NCI-H510A (cell line): Measurements from ENCODE around the gene CROCC2.

Experiments used
- DNase-seq: peaks from one replicate; lab custom pipeline; 2025; lab: John Stamatoyannopoulos, UW

The CROCC2 gene

GRCh38 chr2:240988146-240988545 lies 82.0 kb downstream of the CROCC2 start:
- DNase-seq = no peak

- DNase-seq = no peak
These were observed 82.6 kb downstream of the CROCC2 start for GRCh38 chr2:240988571-240989271.

- no peak for DNase-seq
These were observed 83.5 kb downstream of the CROCC2 start for GRCh38 chr2:240989451-240990265.

- no peak for DNase-seq
These were observed 84.1 kb downstream of the CROCC2 start for GRCh38 chr2:240990266-240990529.

GRCh38 chr2:240990726-240991377 lies 84.7 kb downstream of the CROCC2 start:
- DNase-seq = no peak

- DNase-seq = peak; percentile 55
These were observed 85.5 kb downstream of the CROCC2 start for GRCh38 chr2:240991378-240992263.

GRCh38 chr2:240992572-240993291 lies 86.6 kb downstream of the CROCC2 start:
- no peak for DNase-seq

GRCh38 chr2:240993446-240994170 lies 87.5 kb downstream of the CROCC2 start:
- no peak for DNase-seq

- no peak for DNase-seq
These were observed 88.2 kb downstream of the CROCC2 start for GRCh38 chr2:240994171-240994896.

GRCh38 chr2:240995041-240996021 lies 89.2 kb downstream of the CROCC2 start:
- no peak for DNase-seq

- DNase-seq = no peak
These were observed 90.2 kb downstream of the CROCC2 start for GRCh38 chr2:240996161-240996833.

- no peak for DNase-seq
These were observed 90.7 kb downstream of the CROCC2 start for GRCh38 chr2:240996834-240997140.

- no peak for DNase-seq
These were observed 91.2 kb downstream of the CROCC2 start for GRCh38 chr2:240997141-240997855.

- peak; percentile 76 for DNase-seq
These were observed 91.9 kb downstream of the CROCC2 start, which contains the start of gene SNED1 for GRCh38 chr2:240997856-240998705. TSS of gene SNED1 (plus strand) at chr2:240998618. CDS start at chr2:240998838, 220 bp downstream.

- no peak for DNase-seq
These were observed 92.5 kb downstream of the CROCC2 start for GRCh38 chr2:240998706-240998994.

GRCh38 chr2:240998995-240999791 lies 93.1 kb downstream of the CROCC2 start:
- no peak for DNase-seq
